WTC11 (cell line): ENCODE measurements around the gene TP53I13. TPM values are rescaled to one million over a fixed set of nuclear protein-coding genes. Genes with fewer than 3 reads are reported as not detected.
A peak's percentile ranks its signal among the peaks of the same experiment; 100 is the strongest.

ENCODE experiments used
- ATAC-seq: fragments of 200-7000 bp; cut with Tn5 transposase; 2 replicates; pipeline ENCODE4 v1.10.0; 2021; ENCODE audit warnings: mild to moderate bottlenecking, moderate library complexity
- CTCF ChIA-PET: fragments of 300-600 bp; sonication (Branson Sonifier 250); formaldehyde crosslinking; loops from one replicate; lab custom pipeline; 2021; ENCODE audit warnings: antibody characterized with exemption; lab: Charles Lee
- POLR2A ChIA-PET: fragments of 350-600 bp; sonication (Branson Sonifier 250); formaldehyde crosslinking; loops from one replicate; lab custom pipeline; 2021; ENCODE audit warnings: antibody characterized with exemption; lab: Charles Lee
- DNase-seq: peaks from one replicate; pipeline ENCODE4 v3.0.0; 2021; ENCODE audit warnings: low spot score
- H3K27ac Mint-ChIP-seq: 2 replicates; pipeline ENCODE4 v1.8.0; 2021; ENCODE audit warnings: mixed read lengths
- H3K27me3 Mint-ChIP-seq: 2 replicates; pipeline ENCODE4 v1.8.0; 2021; ENCODE audit warnings: low read depth, mild to moderate bottlenecking, moderate library complexity, mixed read lengths
- H3K36me3 Mint-ChIP-seq: 2 replicates; pipeline ENCODE4 v1.8.0; 2021; ENCODE audit warnings: mixed read lengths
- H3K4me1 Mint-ChIP-seq: 2 replicates; pipeline ENCODE4 v1.8.0; 2022; ENCODE audit warnings: mixed read lengths
- H3K4me3 Mint-ChIP-seq: 2 replicates; pipeline ENCODE4 v1.8.0; 2021; ENCODE audit warnings: mild to moderate bottlenecking, moderate library complexity, mixed read lengths
- H3K9me3 Mint-ChIP-seq: 2 replicates; pipeline ENCODE4 v1.8.0; 2021; ENCODE audit warnings: mixed read lengths
- ELF4 ChIP-seq: sonication (generic); formaldehyde crosslinking; IDR thresholded peaks from 2 replicates; pipeline ENCODE4 v1.8.1; 2022; ENCODE audit warnings: low read depth, mild to moderate bottlenecking, moderate library complexity, missing genetic modification reagents
- ESRRA ChIP-seq: sonication (generic); formaldehyde crosslinking; IDR thresholded peaks from 2 replicates; pipeline ENCODE4 v1.8.1; 2022; ENCODE audit warnings: mild to moderate bottlenecking, missing genetic modification reagents, borderline replicate concordance
- GABPB1 ChIP-seq: sonication (generic); formaldehyde crosslinking; IDR thresholded peaks from 2 replicates; pipeline ENCODE4 v1.8.1; 2023; ENCODE audit warnings: mild to moderate bottlenecking, missing genetic modification reagents
- JUN ChIP-seq: sonication (generic); formaldehyde crosslinking; IDR thresholded peaks from 2 replicates; pipeline ENCODE4 v1.8.0; 2023; ENCODE audit warnings: mild to moderate bottlenecking, missing genetic modification reagents
- KAT7 ChIP-seq: sonication (generic); formaldehyde crosslinking; IDR thresholded peaks from 2 replicates; pipeline ENCODE4 v1.8.1; 2023; ENCODE audit warnings: missing genetic modification reagents, mild to moderate bottlenecking, borderline replicate concordance
- NFYB ChIP-seq: sonication (generic); formaldehyde crosslinking; conservative IDR thresholded peaks from 2 replicates; pipeline ENCODE4 v1.8.0; 2022; ENCODE audit warnings: low read depth, missing genetic modification reagents
- SOX15 ChIP-seq: fragments of 250-450 bp; sonication (Bioruptor Pico); IDR thresholded peaks from 2 replicates; pipeline ENCODE4 v1.9.0; 2021; ENCODE audit warnings: mild to moderate bottlenecking
- TCF7 ChIP-seq: sonication (generic); formaldehyde crosslinking; IDR thresholded peaks from 2 replicates; pipeline ENCODE4 v1.8.0; 2022; ENCODE audit warnings: mild to moderate bottlenecking, low read depth, missing genetic modification reagents, moderate library complexity
- ZNF121 ChIP-seq: sonication (generic); formaldehyde crosslinking; IDR thresholded peaks from 2 replicates; pipeline ENCODE4 v1.8.0; 2023; ENCODE audit warnings: missing genetic modification reagents
- ZNF423 ChIP-seq: fragments of 250-450 bp; sonication (Bioruptor Pico); IDR thresholded peaks from 2 replicates; pipeline ENCODE4 v2.1.2; 2022; ENCODE audit warnings: mild to moderate bottlenecking, moderate library complexity
- total RNA-seq: library from RNA; stranded (reverse); gene quantifications from 3 replicates; pipeline ENCODE4 v1.2.3, GENCODE V29; 2021
- TF ChIP-seq, protein P1 (sequence below): sonication (generic); formaldehyde crosslinking; IDR thresholded peaks from 2 replicates; pipeline ENCODE4 v1.8.1; 2023; ENCODE audit warnings: mild to moderate bottlenecking, missing genetic modification reagents
- TF ChIP-seq, protein P2 (sequence below): sonication (generic); formaldehyde crosslinking; IDR thresholded peaks from 2 replicates; pipeline ENCODE4 v1.8.1; 2022; ENCODE audit warnings: low read depth, mild to moderate bottlenecking, moderate library complexity, missing genetic modification reagents, borderline replicate concordance
- TF ChIP-seq, protein P3 (sequence below): sonication (generic); formaldehyde crosslinking; IDR thresholded peaks from 2 replicates; pipeline ENCODE4 v1.8.0; 2023; ENCODE audit warnings: missing genetic modification reagents
- TF ChIP-seq, protein P4 (sequence below): sonication (generic); formaldehyde crosslinking; IDR thresholded peaks from 2 replicates; pipeline ENCODE4 v1.8.1; 2022; ENCODE audit warnings: mild to moderate bottlenecking, missing genetic modification reagents, moderate library complexity, borderline replicate concordance
- TF ChIP-seq, protein P5 (sequence below): sonication (generic); formaldehyde crosslinking; IDR thresholded peaks from 2 replicates; pipeline ENCODE4 v1.8.0; 2022; ENCODE audit warnings: mild to moderate bottlenecking, missing genetic modification reagents
- TF ChIP-seq, protein P6 (sequence below): sonication (generic); formaldehyde crosslinking; IDR thresholded peaks from 2 replicates; pipeline ENCODE4 v1.8.0; 2023; ENCODE audit warnings: mild to moderate bottlenecking, missing genetic modification reagents
- TF ChIP-seq, protein P7 (sequence below): fragments of 250-450 bp; sonication (Bioruptor Pico); IDR thresholded peaks from 2 replicates; pipeline ENCODE4 v1.9.0; 2021; ENCODE audit warnings: mild to moderate bottlenecking
- TF ChIP-seq, protein P8 (sequence below): fragments of 250-450 bp; sonication (Bioruptor Pico); IDR thresholded peaks from 2 replicates; pipeline ENCODE4 v1.9.0; 2021; ENCODE audit warnings: moderate library complexity, mild to moderate bottlenecking, inconsistent platforms, borderline replicate concordance
- TF ChIP-seq, protein P9 (sequence below): sonication (generic); formaldehyde crosslinking; IDR thresholded peaks from 2 replicates; pipeline ENCODE4 v1.8.0; 2023; ENCODE audit warnings: missing genetic modification reagents, mild to moderate bottlenecking, borderline replicate concordance

The TP53I13 gene
- total RNA-seq, 1 experiment from 2014 or later = 41.9 TPM

DNA sequence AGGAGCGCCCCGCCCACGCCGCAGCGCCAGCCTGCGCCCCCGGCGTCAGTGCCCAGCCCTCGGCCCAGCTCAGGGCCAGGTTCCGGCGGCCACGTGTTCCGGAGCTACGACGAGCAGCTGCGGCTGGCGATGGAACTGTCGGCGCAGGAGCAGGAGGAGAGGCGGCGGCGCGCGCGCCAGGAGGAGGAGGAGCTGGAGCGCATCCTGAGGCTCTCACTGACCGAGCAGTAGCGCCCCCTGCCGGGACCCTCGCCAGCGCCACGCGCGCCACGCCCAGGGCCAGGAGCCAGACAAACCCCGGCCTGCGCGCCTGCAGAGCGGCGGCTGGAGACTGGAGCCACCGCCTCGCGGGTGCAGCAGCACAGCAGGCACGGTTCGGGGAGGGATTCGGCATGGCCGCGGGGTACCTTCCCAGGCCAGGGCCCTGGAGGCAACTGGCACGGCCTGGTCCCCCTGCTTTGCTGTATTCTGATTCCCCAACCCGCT lies 44.9 kb downstream of the TP53I13 start:
- H3K4me1 Mint-ChIP-seq = peaks cover 27% of the 10 kb centered on the region
- peaks cover 54% of the 10 kb centered on the region for H3K27me3 Mint-ChIP-seq
- peak; percentile 54 for ATAC-seq
- peak; percentile 99 for DNase-seq
- H3K9me3 Mint-ChIP-seq = no peaks in the 10 kb centered on the region
- H3K4me3 Mint-ChIP-seq = peak overlapping the region; percentile 61
- H3K27ac Mint-ChIP-seq = no peak overlapping the region
- H3K36me3 Mint-ChIP-seq = peaks cover 4% of the 10 kb centered on the region; the same call in 1 of the 2 replicates
- ChIA-PET CTCF (interaction anchor here (0.5 to 9.2 kb wide), 28 partner anchors 9 to 466 kb away, joined by 3 to 272 read pairs (median 5); partner anchors contain the start of genes ABHD15, ANKRD13B, CORO6 and SSH2), POLR2A (interaction anchor here (0.8 to 1.1 kb wide), 3 partner anchors 9 to 21 kb away, joined by 3 read pairs; partner anchors contain the start of genes ANKRD13B and CORO6)
- 0 out of 2 replicates have a peak, but pooled peaks have one; percentile 79 for TF ChIP-seq ESRRA
- TF ChIP-seq, protein P1, sequence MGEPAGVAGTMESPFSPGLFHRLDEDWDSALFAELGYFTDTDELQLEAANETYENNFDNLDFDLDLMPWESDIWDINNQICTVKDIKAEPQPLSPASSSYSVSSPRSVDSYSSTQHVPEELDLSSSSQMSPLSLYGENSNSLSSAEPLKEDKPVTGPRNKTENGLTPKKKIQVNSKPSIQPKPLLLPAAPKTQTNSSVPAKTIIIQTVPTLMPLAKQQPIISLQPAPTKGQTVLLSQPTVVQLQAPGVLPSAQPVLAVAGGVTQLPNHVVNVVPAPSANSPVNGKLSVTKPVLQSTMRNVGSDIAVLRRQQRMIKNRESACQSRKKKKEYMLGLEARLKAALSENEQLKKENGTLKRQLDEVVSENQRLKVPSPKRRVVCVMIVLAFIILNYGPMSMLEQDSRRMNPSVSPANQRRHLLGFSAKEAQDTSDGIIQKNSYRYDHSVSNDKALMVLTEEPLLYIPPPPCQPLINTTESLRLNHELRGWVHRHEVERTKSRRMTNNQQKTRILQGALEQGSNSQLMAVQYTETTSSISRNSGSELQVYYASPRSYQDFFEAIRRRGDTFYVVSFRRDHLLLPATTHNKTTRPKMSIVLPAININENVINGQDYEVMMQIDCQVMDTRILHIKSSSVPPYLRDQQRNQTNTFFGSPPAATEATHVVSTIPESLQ = no peak
- TF ChIP-seq, protein P2, sequence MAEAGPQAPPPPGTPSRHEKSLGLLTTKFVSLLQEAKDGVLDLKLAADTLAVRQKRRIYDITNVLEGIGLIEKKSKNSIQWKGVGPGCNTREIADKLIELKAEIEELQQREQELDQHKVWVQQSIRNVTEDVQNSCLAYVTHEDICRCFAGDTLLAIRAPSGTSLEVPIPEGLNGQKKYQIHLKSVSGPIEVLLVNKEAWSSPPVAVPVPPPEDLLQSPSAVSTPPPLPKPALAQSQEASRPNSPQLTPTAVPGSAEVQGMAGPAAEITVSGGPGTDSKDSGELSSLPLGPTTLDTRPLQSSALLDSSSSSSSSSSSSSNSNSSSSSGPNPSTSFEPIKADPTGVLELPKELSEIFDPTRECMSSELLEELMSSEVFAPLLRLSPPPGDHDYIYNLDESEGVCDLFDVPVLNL = peak; percentile 91; the same call in 1 of the 2 replicates
- TF ChIP-seq TCF7 = peak; percentile 91; the same call in 1 of the 2 replicates
- no peak; the same call in 1 of the 2 replicates for TF ChIP-seq ELF4 (CRISPR knock-in tag)
- TF ChIP-seq, protein P3, sequence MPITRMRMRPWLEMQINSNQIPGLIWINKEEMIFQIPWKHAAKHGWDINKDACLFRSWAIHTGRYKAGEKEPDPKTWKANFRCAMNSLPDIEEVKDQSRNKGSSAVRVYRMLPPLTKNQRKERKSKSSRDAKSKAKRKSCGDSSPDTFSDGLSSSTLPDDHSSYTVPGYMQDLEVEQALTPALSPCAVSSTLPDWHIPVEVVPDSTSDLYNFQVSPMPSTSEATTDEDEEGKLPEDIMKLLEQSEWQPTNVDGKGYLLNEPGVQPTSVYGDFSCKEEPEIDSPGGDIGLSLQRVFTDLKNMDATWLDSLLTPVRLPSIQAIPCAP (CRISPR knock-in tag) = peak; percentile 89
- TF ChIP-seq JUN (CRISPR knock-in tag) = no peak
- TF ChIP-seq KAT7 = peak; percentile 84; the same call in 1 of the 2 replicates
- TF ChIP-seq, protein P4, sequence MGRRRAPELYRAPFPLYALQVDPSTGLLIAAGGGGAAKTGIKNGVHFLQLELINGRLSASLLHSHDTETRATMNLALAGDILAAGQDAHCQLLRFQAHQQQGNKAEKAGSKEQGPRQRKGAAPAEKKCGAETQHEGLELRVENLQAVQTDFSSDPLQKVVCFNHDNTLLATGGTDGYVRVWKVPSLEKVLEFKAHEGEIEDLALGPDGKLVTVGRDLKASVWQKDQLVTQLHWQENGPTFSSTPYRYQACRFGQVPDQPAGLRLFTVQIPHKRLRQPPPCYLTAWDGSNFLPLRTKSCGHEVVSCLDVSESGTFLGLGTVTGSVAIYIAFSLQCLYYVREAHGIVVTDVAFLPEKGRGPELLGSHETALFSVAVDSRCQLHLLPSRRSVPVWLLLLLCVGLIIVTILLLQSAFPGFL (CRISPR knock-in tag) = no peak
- TF ChIP-seq GABPB1 (CRISPR knock-in tag) = 0 out of 2 replicates have a peak, but pooled peaks have one; percentile 21
- no peak for TF ChIP-seq ZNF423 (CRISPR knock-in tag)
- TF ChIP-seq, protein P5, sequence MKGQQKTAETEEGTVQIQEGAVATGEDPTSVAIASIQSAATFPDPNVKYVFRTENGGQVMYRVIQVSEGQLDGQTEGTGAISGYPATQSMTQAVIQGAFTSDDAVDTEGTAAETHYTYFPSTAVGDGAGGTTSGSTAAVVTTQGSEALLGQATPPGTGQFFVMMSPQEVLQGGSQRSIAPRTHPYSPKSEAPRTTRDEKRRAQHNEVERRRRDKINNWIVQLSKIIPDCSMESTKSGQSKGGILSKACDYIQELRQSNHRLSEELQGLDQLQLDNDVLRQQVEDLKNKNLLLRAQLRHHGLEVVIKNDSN (CRISPR knock-in tag) = peak; percentile 75; the same call in 1 of the 2 replicates
- TF ChIP-seq, protein P6, sequence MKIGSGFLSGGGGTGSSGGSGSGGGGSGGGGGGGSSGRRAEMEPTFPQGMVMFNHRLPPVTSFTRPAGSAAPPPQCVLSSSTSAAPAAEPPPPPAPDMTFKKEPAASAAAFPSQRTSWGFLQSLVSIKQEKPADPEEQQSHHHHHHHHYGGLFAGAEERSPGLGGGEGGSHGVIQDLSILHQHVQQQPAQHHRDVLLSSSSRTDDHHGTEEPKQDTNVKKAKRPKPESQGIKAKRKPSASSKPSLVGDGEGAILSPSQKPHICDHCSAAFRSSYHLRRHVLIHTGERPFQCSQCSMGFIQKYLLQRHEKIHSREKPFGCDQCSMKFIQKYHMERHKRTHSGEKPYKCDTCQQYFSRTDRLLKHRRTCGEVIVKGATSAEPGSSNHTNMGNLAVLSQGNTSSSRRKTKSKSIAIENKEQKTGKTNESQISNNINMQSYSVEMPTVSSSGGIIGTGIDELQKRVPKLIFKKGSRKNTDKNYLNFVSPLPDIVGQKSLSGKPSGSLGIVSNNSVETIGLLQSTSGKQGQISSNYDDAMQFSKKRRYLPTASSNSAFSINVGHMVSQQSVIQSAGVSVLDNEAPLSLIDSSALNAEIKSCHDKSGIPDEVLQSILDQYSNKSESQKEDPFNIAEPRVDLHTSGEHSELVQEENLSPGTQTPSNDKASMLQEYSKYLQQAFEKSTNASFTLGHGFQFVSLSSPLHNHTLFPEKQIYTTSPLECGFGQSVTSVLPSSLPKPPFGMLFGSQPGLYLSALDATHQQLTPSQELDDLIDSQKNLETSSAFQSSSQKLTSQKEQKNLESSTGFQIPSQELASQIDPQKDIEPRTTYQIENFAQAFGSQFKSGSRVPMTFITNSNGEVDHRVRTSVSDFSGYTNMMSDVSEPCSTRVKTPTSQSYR (CRISPR knock-in tag) = peak; percentile 86
- no peak for TF ChIP-seq SOX15 (CRISPR knock-in tag)
- TF ChIP-seq ZNF121 (CRISPR knock-in tag) = peak; percentile 55; the same call in 1 of the 2 replicates
- TF ChIP-seq, protein P7, sequence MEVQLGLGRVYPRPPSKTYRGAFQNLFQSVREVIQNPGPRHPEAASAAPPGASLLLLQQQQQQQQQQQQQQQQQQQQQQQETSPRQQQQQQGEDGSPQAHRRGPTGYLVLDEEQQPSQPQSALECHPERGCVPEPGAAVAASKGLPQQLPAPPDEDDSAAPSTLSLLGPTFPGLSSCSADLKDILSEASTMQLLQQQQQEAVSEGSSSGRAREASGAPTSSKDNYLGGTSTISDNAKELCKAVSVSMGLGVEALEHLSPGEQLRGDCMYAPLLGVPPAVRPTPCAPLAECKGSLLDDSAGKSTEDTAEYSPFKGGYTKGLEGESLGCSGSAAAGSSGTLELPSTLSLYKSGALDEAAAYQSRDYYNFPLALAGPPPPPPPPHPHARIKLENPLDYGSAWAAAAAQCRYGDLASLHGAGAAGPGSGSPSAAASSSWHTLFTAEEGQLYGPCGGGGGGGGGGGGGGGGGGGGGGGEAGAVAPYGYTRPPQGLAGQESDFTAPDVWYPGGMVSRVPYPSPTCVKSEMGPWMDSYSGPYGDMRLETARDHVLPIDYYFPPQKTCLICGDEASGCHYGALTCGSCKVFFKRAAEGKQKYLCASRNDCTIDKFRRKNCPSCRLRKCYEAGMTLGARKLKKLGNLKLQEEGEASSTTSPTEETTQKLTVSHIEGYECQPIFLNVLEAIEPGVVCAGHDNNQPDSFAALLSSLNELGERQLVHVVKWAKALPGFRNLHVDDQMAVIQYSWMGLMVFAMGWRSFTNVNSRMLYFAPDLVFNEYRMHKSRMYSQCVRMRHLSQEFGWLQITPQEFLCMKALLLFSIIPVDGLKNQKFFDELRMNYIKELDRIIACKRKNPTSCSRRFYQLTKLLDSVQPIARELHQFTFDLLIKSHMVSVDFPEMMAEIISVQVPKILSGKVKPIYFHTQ (CRISPR knock-in tag) = no peak
- peak; percentile 45; the same call in 1 of the 2 replicates for TF ChIP-seq NFYB (CRISPR knock-in tag)
- TF ChIP-seq, protein P8, sequence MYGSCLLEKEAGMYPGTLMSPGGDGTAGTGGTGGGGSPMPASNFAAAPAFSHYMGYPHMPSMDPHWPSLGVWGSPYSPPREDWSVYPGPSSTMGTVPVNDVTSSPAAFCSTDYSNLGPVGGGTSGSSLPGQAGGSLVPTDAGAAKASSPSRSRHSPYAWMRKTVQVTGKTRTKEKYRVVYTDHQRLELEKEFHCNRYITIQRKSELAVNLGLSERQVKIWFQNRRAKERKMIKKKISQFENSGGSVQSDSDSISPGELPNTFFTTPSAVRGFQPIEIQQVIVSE (CRISPR knock-in tag) = no peak
- TF ChIP-seq, protein P9, sequence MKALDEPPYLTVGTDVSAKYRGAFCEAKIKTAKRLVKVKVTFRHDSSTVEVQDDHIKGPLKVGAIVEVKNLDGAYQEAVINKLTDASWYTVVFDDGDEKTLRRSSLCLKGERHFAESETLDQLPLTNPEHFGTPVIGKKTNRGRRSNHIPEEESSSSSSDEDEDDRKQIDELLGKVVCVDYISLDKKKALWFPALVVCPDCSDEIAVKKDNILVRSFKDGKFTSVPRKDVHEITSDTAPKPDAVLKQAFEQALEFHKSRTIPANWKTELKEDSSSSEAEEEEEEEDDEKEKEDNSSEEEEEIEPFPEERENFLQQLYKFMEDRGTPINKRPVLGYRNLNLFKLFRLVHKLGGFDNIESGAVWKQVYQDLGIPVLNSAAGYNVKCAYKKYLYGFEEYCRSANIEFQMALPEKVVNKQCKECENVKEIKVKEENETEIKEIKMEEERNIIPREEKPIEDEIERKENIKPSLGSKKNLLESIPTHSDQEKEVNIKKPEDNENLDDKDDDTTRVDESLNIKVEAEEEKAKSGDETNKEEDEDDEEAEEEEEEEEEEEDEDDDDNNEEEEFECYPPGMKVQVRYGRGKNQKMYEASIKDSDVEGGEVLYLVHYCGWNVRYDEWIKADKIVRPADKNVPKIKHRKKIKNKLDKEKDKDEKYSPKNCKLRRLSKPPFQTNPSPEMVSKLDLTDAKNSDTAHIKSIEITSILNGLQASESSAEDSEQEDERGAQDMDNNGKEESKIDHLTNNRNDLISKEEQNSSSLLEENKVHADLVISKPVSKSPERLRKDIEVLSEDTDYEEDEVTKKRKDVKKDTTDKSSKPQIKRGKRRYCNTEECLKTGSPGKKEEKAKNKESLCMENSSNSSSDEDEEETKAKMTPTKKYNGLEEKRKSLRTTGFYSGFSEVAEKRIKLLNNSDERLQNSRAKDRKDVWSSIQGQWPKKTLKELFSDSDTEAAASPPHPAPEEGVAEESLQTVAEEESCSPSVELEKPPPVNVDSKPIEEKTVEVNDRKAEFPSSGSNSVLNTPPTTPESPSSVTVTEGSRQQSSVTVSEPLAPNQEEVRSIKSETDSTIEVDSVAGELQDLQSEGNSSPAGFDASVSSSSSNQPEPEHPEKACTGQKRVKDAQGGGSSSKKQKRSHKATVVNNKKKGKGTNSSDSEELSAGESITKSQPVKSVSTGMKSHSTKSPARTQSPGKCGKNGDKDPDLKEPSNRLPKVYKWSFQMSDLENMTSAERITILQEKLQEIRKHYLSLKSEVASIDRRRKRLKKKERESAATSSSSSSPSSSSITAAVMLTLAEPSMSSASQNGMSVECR (CRISPR knock-in tag) = peak; percentile 92
